GM12878 (cell line): Measurements from ENCODE around the gene DCAF17. TPM values are rescaled to one million over a fixed set of nuclear protein-coding genes. Genes with fewer than 3 reads are reported as not detected.

Experiments
- ATAC-seq: fragments of 200-7000 bp; cut with Tn5 transposase; 3 replicates; pipeline ENCODE4 v1.9.1; 2020; ENCODE audit warnings: mild to moderate bottlenecking, moderate library complexity
- BruUV-seq: library from RNA; stranded (reverse); fragments of 400-500 nt; replicated peaks from 2 replicates; lab custom pipeline; 2021; lab: Mats Ljungman, UMichigan
- CTCF ChIA-PET: fragments of 300-600 bp; sonication (Branson Sonifier 250); formaldehyde crosslinking; extraction: SDS; loops from one replicate; lab custom pipeline; 2021; ENCODE audit warnings: inconsistent platforms; lab: Yijun Ruan, JAX
- POLR2A ChIA-PET: fragments of 350-600 bp; formaldehyde crosslinking; extraction: SDS; loops from one replicate; lab custom pipeline; 2021; ENCODE audit warnings: inconsistent platforms; lab: Charles Lee
- RAD21 ChIA-PET: fragments of 300-600 bp; sonication (Branson Sonifier 250); formaldehyde crosslinking; loops from one replicate; lab custom pipeline; 2023; ENCODE audit warnings: antibody characterized with exemption; ENCODE audit not compliant: unreplicated experiment; lab: Charles Lee
- SMC1A ChIA-PET: fragments of 300-600 bp; sonication (Branson Sonifier 250); formaldehyde crosslinking; loops from one replicate; lab custom pipeline; 2023; ENCODE audit not compliant: unreplicated experiment, uncharacterized antibody; lab: Charles Lee
- DNase-seq: peaks from one replicate; pipeline ENCODE4 v3.0.0-alpha.2; 2011; ENCODE audit warnings: low read depth, low spot score
- FAIRE-seq: peaks from 3 replicates; lab custom pipeline; 2011; peaks lifted over from hg19 to GRCh38; lab: Jason Lieb, UNC
- H2AFZ ChIP-seq: 2 replicates; pipeline ENCODE4 v1.6.0; 2011; ENCODE audit warnings: low read depth, low read length, control low read depth; ENCODE audit not compliant: control insufficient read depth
- H3K27ac ChIP-seq: 2 replicates; pipeline ENCODE4 v1.5.1; 2011; ENCODE audit warnings: control low read depth; ENCODE audit not compliant: control insufficient read depth, insufficient read depth
- H3K27me3 ChIP-seq, 2 experiments: replicated peaks in 1 of 2; 2 replicates each; pipeline versions ENCODE4 v1.6.0 to v1.6.1; 2011; ENCODE audit warnings: low read length in 1 of 2; ENCODE audit not compliant: control insufficient read depth in 2 of 2, insufficient read depth in 2 of 2
- H3K36me3 ChIP-seq, 2 experiments: 2 replicates each; pipeline ENCODE4 v1.5.1; 2011; ENCODE audit warnings: low read length in 1 of 2; ENCODE audit not compliant: control insufficient read depth in 2 of 2, insufficient read depth in 2 of 2
- H3K4me1 ChIP-seq: 2 replicates; pipeline ENCODE4 v1.6.1; 2011; ENCODE audit warnings: mild to moderate bottlenecking, low read length, moderate library complexity, mixed read lengths; ENCODE audit not compliant: control insufficient read depth, insufficient read depth
- H3K4me2 ChIP-seq: 2 replicates; pipeline ENCODE4 v1.6.0; 2011; ENCODE audit warnings: control low read depth; ENCODE audit not compliant: control insufficient read depth, insufficient read depth
- H3K4me3 ChIP-seq: fragments of 200-600 bp; sonication (generic); 2 replicates; pipeline ENCODE4 v1.5.1; 2016
- H3K79me2 ChIP-seq: 2 replicates; pipeline ENCODE4 v1.6.0; 2011; ENCODE audit warnings: low read length; ENCODE audit not compliant: control insufficient read depth, insufficient read depth
- H3K9ac ChIP-seq: 2 replicates; pipeline ENCODE4 v1.8.0; 2011; ENCODE audit warnings: low read length, control low read depth, mixed read lengths; ENCODE audit not compliant: control insufficient read depth, insufficient read depth
- H3K9me3 ChIP-seq: replicated peaks from 3 replicates; pipeline ENCODE4 v1.5.1; 2011; ENCODE audit warnings: mild to moderate bottlenecking, low read length; ENCODE audit not compliant: control insufficient read depth, insufficient read depth
- H4K20me1 ChIP-seq: 2 replicates; pipeline ENCODE4 v1.6.0; 2011; ENCODE audit not compliant: control insufficient read depth, insufficient read depth
- CHD2 ChIP-seq: IDR thresholded peaks from 2 replicates; pipeline ENCODE4 v1.6.1; 2011; ENCODE audit warnings: low read depth, low read length, improper control_type of control experiment, borderline replicate concordance
- EGR1 ChIP-seq, 2 experiments: IDR thresholded peaks; 1 replicate in 1 of 2; 2 replicates in 1 of 2; pipeline ENCODE4 v1.6.1; 2011 to 2012; ENCODE audit warnings: low read depth in 2 of 2, low read length in 2 of 2, borderline replicate concordance in 1 of 2, mild to moderate bottlenecking in 1 of 2, moderate library complexity in 1 of 2
- ETV6 ChIP-seq, 2 experiments: fragments of 450-650 bp in 1 of 2; IDR thresholded peaks in 1 of 2; conservative IDR thresholded peaks in 1 of 2; 2 replicates each; pipeline ENCODE4 v1.6.1; 2014; ENCODE audit warnings: antibody characterized with exemption in 1 of 2, borderline replicate concordance in 1 of 2, low read depth in 1 of 2, mild to moderate bottlenecking in 1 of 2, moderate library complexity in 1 of 2
- HSF1 ChIP-seq: fragments of 150-350 bp; IDR thresholded peaks from 2 replicates; pipeline ENCODE4 v1.6.1; 2014; ENCODE audit warnings: mild to moderate bottlenecking, low read depth, low read length
- JUND ChIP-seq: IDR thresholded peaks from 2 replicates; pipeline ENCODE4 v1.6.1; 2012; ENCODE audit warnings: low read depth, mild to moderate bottlenecking, low read length, improper control_type of control experiment, moderate library complexity
- NR2C1 ChIP-seq: fragments of 450-650 bp; IDR thresholded peaks from 2 replicates; pipeline ENCODE4 v1.6.1; 2017; ENCODE audit warnings: antibody characterized with exemption, mild to moderate bottlenecking, moderate library complexity
- SMAD1 ChIP-seq: fragments of 450-650 bp; IDR thresholded peaks from 2 replicates; pipeline ENCODE4 v1.6.1; 2018; ENCODE audit warnings: mild to moderate bottlenecking, low read depth; ENCODE audit not compliant: partially characterized antibody
- WGBS: methylation state at CpG from one replicate; pipeline ENCODE4 v1.1.6; 2016; ENCODE audit warnings: low lambda C conversion rate; ENCODE audit not compliant: insufficient replicate concordance, insufficient coverage; ENCODE audit errors: missing lambda C conversion rate; 5-methylcytosine and 5-hydroxymethylcytosine counted together
- in situ Hi-C: fragments of 300-500 bp; cut with MboI; formaldehyde crosslinking; loops from 9 replicates; pipeline ENCODE4 v1.14.3; 2018; ENCODE audit warnings: mixed read lengths
- intact Hi-C: fragments of 100-400 bp; cut with micrococcal nuclease; formaldehyde crosslinking; loops from one replicate; pipeline ENCODE4 v1.14.2; 2022; ENCODE audit not compliant: unreplicated experiment
- polyA plus RNA-seq, 11 experiments: library from polyadenylated mRNA; depleted of rRNA in 4 of 11; unstranded in 6 of 11; stranded (reverse) in 5 of 11; fragments of >200 nt; fragmentation: Nextera tagmentation in 4 of 11; fragmentation: Illumina TruSeq in 1 of 11; extraction: Ambion mirVana in 4 of 11; extraction: Trizol in 1 of 11; gene quantifications; 1 replicate in 1 of 11; 2 replicates in 10 of 11; pipeline versions ENCODE4 v1.2.1 to v1.2.3, GENCODE V29; 2011 to 2016; ENCODE audit warnings: inconsistent platforms in 2 of 11, missing spikeins in 2 of 11, low read depth in 1 of 11
- total RNA-seq, 4 experiments: library from RNA; depleted of rRNA in 3 of 4; stranded (reverse); fragments of >200 nt in 3 of 4; fragmentation: Illumina TruSeq in 1 of 4; extraction: Trizol in 1 of 4; gene quantifications; 2 replicates each; pipeline versions ENCODE4 v1.2.1 to v1.2.3, GENCODE V29; 2013 to 2021

The DCAF17 gene
- total and polyA plus RNA-seq, 10 of the 15 experiments (the other 5 are each of a cell fraction or from before 2014, with no cell fraction given): 5.2 to 32.9 (median 23.4) TPM

GRCh38 chr2:171515672-171516298 lies 81.8 kb downstream of the DCAF17 start:
- no peaks in the 10 kb centered on the region; the same call in 2 of the 3 replicates for H3K9me3 ChIP-seq
- CTCF ChIA-PET: no interaction called here
- BruUV-seq: no TSS peak
- 77% methylated on average over 6 of the region's 6 CpGs for WGBS
- DNase-seq (no peak), FAIRE-seq (no peak), ATAC-seq (no peak)
- RAD21 ChIA-PET: no interaction called here
- TF ChIP-seq JUND (no peak), NR2C1 (no peak), CHD2 (no peak), ETV6 (conservative IDR thresholded peaks at IDR 0.05 in 1 of 2, IDR thresholded peaks at IDR 0.05 in 1 of 2; ENCODE audit: borderline replicate concordance in 1 of 2, low read depth in 1 of 2) (no peak), SMAD1 (no peak), HSF1 (no peak), EGR1 (IDR thresholded peaks at IDR 0.05; ENCODE audit: borderline replicate concordance in 1 of 2, low read depth in 2 of 2, low read length in 2 of 2) (no peak)
- H2AFZ ChIP-seq: no peak overlapping the region
- in situ Hi-C loops (no loop called here), intact Hi-C loops (no loop called here)
- H4K20me1 ChIP-seq: no peaks in the 10 kb centered on the region
- H3K79me2 ChIP-seq: no peaks in the 10 kb centered on the region
- peaks cover 19% of the 10 kb centered on the region for H3K4me1 ChIP-seq
- SMC1A ChIA-PET: interaction anchor here (1.3 to 2.5 kb wide), 2 partner anchors 10 to 27 kb away, joined by 5 to 7 read pairs; no protein-coding TSS in a partner anchor
- H3K27me3 ChIP-seq: no peaks in the 10 kb centered on the region
- H3K4me3 ChIP-seq: no peak overlapping the region
- no peaks in the 10 kb centered on the region for H3K36me3 ChIP-seq
- POLR2A ChIA-PET: no interaction called here
- H3K9ac ChIP-seq: no peak overlapping the region
- H3K27ac ChIP-seq: no peak overlapping the region
- H3K4me2 ChIP-seq: no peak overlapping the region
